ENCODE data around the gene ADGRG4. TPM values are rescaled to one million over a fixed set of nuclear protein-coding genes. Genes with fewer than 3 reads are reported as not detected.

Gene ADGRG4
- total and polyA plus RNA-seq, 2 donors from 2014 or later, result 0.13 TPM; not detected in 1

DNA sequence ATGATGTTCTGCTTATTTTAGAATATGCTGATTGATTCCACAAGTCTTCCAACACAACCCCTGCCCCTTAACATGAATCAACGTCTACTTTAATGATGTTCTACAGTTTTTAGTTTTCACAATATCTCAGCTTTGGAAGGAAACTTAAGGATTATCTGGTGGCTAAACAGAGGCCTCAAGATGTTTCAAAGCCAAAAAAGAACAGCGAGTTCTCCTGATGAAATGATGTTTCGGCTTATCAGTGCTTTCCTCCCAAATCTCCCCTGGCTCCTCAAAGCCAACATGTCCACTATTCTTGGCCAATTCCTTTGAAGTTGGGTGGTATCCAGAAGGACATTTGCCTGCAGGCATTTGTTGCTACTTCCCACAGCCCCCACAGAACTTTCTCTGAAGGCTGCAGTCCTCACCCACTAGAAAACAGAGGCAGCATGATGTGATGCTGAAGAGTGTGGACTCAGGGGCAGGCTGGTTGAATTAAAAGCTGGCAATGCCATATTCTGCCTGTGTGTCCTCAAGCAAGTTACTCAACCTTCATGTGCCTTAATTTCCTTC, 87.3 kb downstream of the ADGRG4 start:
- intact Hi-C loops (cut with DNase I), result no loop called here
- Histone ChIP-seq H3K4me1 (ENCODE audit: control insufficient read depth in 2 of 3, insufficient read depth in 2 of 3, low read depth in 1 of 3, low read length in 3 of 3) (no peaks in the 10 kb centered on the region), H3K27me3 (ENCODE audit: control insufficient read depth, insufficient read depth, low read length) (peaks cover 2% of the 10 kb centered on the region), H3K9me3 (ENCODE audit: control insufficient read depth in 2 of 3, insufficient read depth in 1 of 3, low read length in 3 of 3) (no peaks in the 10 kb centered on the region), H3K36me3 (ENCODE audit: control insufficient read depth in 2 of 3, insufficient read depth in 3 of 3, low read length in 3 of 3) (no peaks in the 10 kb centered on the region), H3K4me3 (ENCODE audit: low read length in 3 of 3) (no peak overlapping the region), H3K9ac (ENCODE audit: low read length in 3 of 3) (no peak overlapping the region), H3K27ac (ENCODE audit: low read depth in 2 of 2, low read length in 2 of 2) (no peak overlapping the region)
- TF ChIP-seq, protein P1, sequence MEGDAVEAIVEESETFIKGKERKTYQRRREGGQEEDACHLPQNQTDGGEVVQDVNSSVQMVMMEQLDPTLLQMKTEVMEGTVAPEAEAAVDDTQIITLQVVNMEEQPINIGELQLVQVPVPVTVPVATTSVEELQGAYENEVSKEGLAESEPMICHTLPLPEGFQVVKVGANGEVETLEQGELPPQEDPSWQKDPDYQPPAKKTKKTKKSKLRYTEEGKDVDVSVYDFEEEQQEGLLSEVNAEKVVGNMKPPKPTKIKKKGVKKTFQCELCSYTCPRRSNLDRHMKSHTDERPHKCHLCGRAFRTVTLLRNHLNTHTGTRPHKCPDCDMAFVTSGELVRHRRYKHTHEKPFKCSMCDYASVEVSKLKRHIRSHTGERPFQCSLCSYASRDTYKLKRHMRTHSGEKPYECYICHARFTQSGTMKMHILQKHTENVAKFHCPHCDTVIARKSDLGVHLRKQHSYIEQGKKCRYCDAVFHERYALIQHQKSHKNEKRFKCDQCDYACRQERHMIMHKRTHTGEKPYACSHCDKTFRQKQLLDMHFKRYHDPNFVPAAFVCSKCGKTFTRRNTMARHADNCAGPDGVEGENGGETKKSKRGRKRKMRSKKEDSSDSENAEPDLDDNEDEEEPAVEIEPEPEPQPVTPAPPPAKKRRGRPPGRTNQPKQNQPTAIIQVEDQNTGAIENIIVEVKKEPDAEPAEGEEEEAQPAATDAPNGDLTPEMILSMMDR (IDR thresholded peaks at IDR 0.05; ENCODE audit: borderline replicate concordance, extremely low read depth, insufficient read depth), result no peak
- DNase-seq (no peak), FAIRE-seq (no peak)

DNA sequence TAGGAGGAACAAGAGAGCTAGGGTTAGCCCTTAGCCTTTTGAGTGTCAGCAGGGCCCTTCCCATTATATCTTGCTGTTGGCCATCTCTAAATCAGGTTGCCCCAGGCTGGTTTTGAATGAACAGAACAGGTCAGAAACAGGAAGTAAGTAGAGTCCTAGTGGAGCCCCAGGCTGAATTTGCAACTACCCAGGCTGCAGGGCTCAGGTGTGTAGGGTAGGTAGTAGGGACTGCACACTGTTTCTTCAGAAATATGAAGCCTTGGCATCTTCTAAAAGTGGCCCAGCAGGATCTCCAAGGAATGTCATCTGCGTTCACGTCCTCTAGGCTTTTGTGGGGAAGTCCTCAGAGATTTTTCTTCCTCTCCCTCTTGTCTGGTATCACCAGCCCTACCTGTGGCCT, 90.2 kb downstream of the ADGRG4 start:
- H3K4me1 ChIP-seq (ENCODE audit: control insufficient read depth in 2 of 3, insufficient read depth in 2 of 3, low read depth in 1 of 3, low read length in 3 of 3), result no peaks in the 10 kb centered on the region
- FAIRE-seq, result no peak

DNA sequence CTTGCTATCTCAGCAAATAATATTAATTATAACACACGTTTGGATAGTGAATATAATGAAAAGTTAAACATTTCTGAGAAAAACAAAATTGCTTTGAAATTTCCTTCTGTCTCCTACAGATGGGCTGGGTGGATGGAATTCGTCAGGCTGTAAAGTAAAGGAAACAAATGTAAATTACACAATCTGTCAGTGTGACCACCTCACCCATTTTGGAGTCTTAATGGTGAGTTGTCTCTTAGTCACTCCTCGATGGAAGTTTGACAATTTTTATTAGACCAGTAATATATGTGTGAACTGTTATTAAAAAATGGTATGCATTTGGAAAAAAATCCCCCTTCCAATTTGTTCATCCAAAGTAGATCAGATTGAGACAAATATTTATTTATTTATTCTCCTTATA, 94.5 kb downstream of the ADGRG4 start:
- Histone ChIP-seq H3K4me1 (ENCODE audit: control insufficient read depth in 2 of 3, insufficient read depth in 2 of 3, low read depth in 1 of 3, low read length in 3 of 3) (no peaks in the 10 kb centered on the region), H3K27ac (ENCODE audit: low read depth in 2 of 2, low read length in 2 of 2) (no peak overlapping the region), H3K4me3 (ENCODE audit: low read length in 3 of 3) (no peak overlapping the region), H3K9me3 (ENCODE audit: control insufficient read depth in 2 of 3, insufficient read depth in 1 of 3, low read length in 3 of 3) (no peaks in the 10 kb centered on the region), H3K9ac (ENCODE audit: low read length in 3 of 3) (no peak overlapping the region), H3K36me3 (ENCODE audit: control insufficient read depth in 2 of 3, insufficient read depth in 3 of 3, low read length in 3 of 3) (no peaks in the 10 kb centered on the region), H3K27me3 (ENCODE audit: control insufficient read depth, insufficient read depth, low read length) (no peaks in the 10 kb centered on the region)
- intact Hi-C loops (cut with DNase I), result no loop called here
- DNase-seq, result no peak
- FAIRE-seq, result no peak
- TF ChIP-seq, protein P1 (IDR thresholded peaks at IDR 0.05; ENCODE audit: borderline replicate concordance, extremely low read depth, insufficient read depth), result no peak

More for the DNA sequence above, 90.2 kb downstream of the ADGRG4 start:
- Histone ChIP-seq H3K27me3 (ENCODE audit: control insufficient read depth, insufficient read depth, low read length) (peaks cover 2% of the 10 kb centered on the region), H3K9ac (ENCODE audit: low read length in 3 of 3) (no peak overlapping the region), H3K9me3 (ENCODE audit: control insufficient read depth in 2 of 3, insufficient read depth in 1 of 3, low read length in 3 of 3) (no peaks in the 10 kb centered on the region), H3K36me3 (ENCODE audit: control insufficient read depth in 2 of 3, insufficient read depth in 3 of 3, low read length in 3 of 3) (no peaks in the 10 kb centered on the region), H3K4me3 (ENCODE audit: low read length in 3 of 3) (no peak overlapping the region), H3K27ac (ENCODE audit: low read depth in 2 of 2, low read length in 2 of 2) (no peak overlapping the region)
- no peak for DNase-seq
- intact Hi-C loops (cut with DNase I), result no loop called here
- TF ChIP-seq, protein P1 (IDR thresholded peaks at IDR 0.05; ENCODE audit: borderline replicate concordance, extremely low read depth, insufficient read depth), result no peak

DNA sequence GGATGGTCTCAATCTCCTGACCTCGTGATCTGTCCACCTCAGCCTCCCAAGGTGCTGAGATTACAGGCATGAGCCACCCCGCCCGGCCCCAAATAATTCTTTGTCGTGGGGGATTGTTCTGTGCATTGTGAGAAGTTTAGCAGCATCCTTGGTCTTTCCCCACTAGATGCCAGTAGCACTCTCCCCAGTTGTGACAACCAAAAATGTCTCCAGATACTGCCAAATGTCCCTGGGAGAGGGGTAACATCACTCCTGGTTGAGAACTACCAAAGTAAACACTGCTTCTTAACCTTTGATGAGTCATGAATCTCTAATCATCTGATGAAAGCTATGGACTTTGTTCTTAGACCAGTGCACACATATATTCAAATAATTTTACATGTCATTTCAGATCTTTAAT, 96.2 kb downstream of the ADGRG4 start:
- intact Hi-C loops (cut with DNase I), result no loop called here
- no peaks in the 10 kb centered on the region for H3K27me3 ChIP-seq (ENCODE audit: control insufficient read depth, insufficient read depth, low read length)
- FAIRE-seq, result no peak
- no peak overlapping the region for H3K27ac ChIP-seq (ENCODE audit: low read depth in 2 of 2, low read length in 2 of 2)
- no peak overlapping the region for H3K4me3 ChIP-seq (ENCODE audit: low read length in 3 of 3)
- H3K9me3 ChIP-seq (ENCODE audit: control insufficient read depth in 2 of 3, insufficient read depth in 1 of 3, low read length in 3 of 3), result no peaks in the 10 kb centered on the region
- TF ChIP-seq, protein P1 (IDR thresholded peaks at IDR 0.05; ENCODE audit: borderline replicate concordance, extremely low read depth, insufficient read depth), result no peak
- DNase-seq, result no peak
- H3K4me1 ChIP-seq (ENCODE audit: control insufficient read depth in 2 of 3, insufficient read depth in 2 of 3, low read depth in 1 of 3, low read length in 3 of 3), result no peaks in the 10 kb centered on the region
- H3K9ac ChIP-seq (ENCODE audit: low read length in 3 of 3), result no peak overlapping the region
- no peaks in the 10 kb centered on the region for H3K36me3 ChIP-seq (ENCODE audit: control insufficient read depth in 2 of 3, insufficient read depth in 3 of 3, low read length in 3 of 3)

Measured in kidney (tissue), 14 donors.